ENCODE data around the gene ZAP70. TPM values are rescaled to one million over a fixed set of nuclear protein-coding genes. Genes with fewer than 3 reads are reported as not detected.

The ZAP70 gene
- polyA plus RNA-seq, 1 donor (not counting 4 experiments of a cell fraction or from before 2014, with no cell fraction given) = 1.6 TPM

DNA sequence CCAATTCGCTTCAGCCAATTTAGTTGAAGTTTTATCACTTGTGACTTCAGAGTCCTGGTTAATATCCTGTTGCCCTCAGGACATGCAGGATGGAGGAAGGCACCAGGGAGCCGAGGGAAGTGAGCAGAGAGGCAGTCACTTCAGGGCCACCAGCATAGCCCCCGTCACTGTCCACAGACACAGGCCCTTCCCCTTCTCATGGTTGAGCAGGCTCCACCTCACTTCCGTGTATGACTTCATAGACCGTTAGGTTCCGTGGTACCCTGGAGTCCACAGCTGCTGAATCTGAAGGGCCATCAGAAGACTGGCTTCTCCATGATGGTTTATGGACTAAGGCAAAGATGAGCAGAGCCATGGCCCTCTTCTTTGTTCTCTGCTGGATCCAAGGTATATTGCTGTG lies 43.9 kb upstream of the ZAP70 start, which contains the start of gene C2orf92:
Gene C2orf92 (plus strand): TSS at position 266 of the 400 bp plus-strand sequence. CDS start 76 bp downstream, at position 342.
- H3K27ac ChIP-seq (ENCODE audit: control insufficient read depth, insufficient read depth, low read length) = no peak within 1 kb of the TSS
- dilution Hi-C loops (cut with MboI; ENCODE audit: extremely low pct_ligation_motif_present, low sequenced_read_pairs) = no loop called here
- FAIRE-seq (no peak), DNase-seq (ENCODE audit: low read depth, low spot score) (no peak)
- no peak within 1 kb of the TSS for H3K4me3 ChIP-seq (ENCODE audit: control insufficient read depth in 2 of 3, extremely low read depth in 1 of 3, insufficient read depth in 2 of 3, low read depth in 1 of 3, low read length in 3 of 3)
- no peak within 1 kb of the TSS for H2AFZ ChIP-seq (ENCODE audit: control insufficient read depth, low read length)
- H3K9me1 ChIP-seq (ENCODE audit: control insufficient read depth, extremely low read depth, insufficient read depth, low read length) = no peaks in the 10 kb centered on the region
- TF ChIP-seq, protein P1, sequence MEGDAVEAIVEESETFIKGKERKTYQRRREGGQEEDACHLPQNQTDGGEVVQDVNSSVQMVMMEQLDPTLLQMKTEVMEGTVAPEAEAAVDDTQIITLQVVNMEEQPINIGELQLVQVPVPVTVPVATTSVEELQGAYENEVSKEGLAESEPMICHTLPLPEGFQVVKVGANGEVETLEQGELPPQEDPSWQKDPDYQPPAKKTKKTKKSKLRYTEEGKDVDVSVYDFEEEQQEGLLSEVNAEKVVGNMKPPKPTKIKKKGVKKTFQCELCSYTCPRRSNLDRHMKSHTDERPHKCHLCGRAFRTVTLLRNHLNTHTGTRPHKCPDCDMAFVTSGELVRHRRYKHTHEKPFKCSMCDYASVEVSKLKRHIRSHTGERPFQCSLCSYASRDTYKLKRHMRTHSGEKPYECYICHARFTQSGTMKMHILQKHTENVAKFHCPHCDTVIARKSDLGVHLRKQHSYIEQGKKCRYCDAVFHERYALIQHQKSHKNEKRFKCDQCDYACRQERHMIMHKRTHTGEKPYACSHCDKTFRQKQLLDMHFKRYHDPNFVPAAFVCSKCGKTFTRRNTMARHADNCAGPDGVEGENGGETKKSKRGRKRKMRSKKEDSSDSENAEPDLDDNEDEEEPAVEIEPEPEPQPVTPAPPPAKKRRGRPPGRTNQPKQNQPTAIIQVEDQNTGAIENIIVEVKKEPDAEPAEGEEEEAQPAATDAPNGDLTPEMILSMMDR (optimal IDR thresholded peaks at IDR 0.05 in 1 of 3, IDR thresholded peaks at IDR 0.05 in 1 of 3, conservative IDR thresholded peaks at IDR 0.05 in 1 of 3; ENCODE audit: extremely low read depth in 1 of 3, insufficient read depth in 2 of 3, low read length in 3 of 3) = no peak
- no peak for TF ChIP-seq EZH2 (IDR thresholded peaks at IDR 0.05; ENCODE audit: low read length)
- H3K4me1 ChIP-seq (ENCODE audit: control insufficient read depth, extremely low read depth, insufficient read depth, low read length) = no peaks in the 10 kb centered on the region
- no peaks in the 10 kb centered on the region for H4K20me1 ChIP-seq (ENCODE audit: control insufficient read depth, extremely low read depth, insufficient read depth, low read length)
- H3K4me2 ChIP-seq (ENCODE audit: control insufficient read depth, extremely low read depth, insufficient read depth, low read depth, low read length) = no peak within 1 kb of the TSS
- no peak within 1 kb of the TSS for H3K9ac ChIP-seq (ENCODE audit: control insufficient read depth, extremely low read depth, insufficient read depth, low read length)
- H3K27me3 ChIP-seq (ENCODE audit: control insufficient read depth, extremely low read depth, insufficient read depth, low read length) = no peaks in the 10 kb centered on the region
- H3K9me3 ChIP-seq (ENCODE audit: control insufficient read depth, low read depth, low read length) = no peaks in the 10 kb centered on the region
- H3K36me3 ChIP-seq (ENCODE audit: control insufficient read depth in 2 of 2, extremely low read depth in 1 of 2, insufficient read depth in 2 of 2, low read length in 2 of 2) = no peaks in the 10 kb centered on the region
- H3K79me2 ChIP-seq (ENCODE audit: control insufficient read depth, insufficient read depth, low read length) = no peaks in the 10 kb centered on the region

- DNase-seq (ENCODE audit: low read depth, low spot score) (no peak), FAIRE-seq (no peak)
- Histone ChIP-seq H3K4me2 (ENCODE audit: control insufficient read depth, extremely low read depth, insufficient read depth, low read depth, low read length) (no peak overlapping the region), H3K79me2 (ENCODE audit: control insufficient read depth, insufficient read depth, low read length) (no peaks in the 10 kb centered on the region), H3K4me3 (ENCODE audit: control insufficient read depth in 2 of 3, extremely low read depth in 1 of 3, insufficient read depth in 2 of 3, low read depth in 1 of 3, low read length in 3 of 3) (no peak overlapping the region), H3K4me1 (ENCODE audit: control insufficient read depth, extremely low read depth, insufficient read depth, low read length) (no peaks in the 10 kb centered on the region), H3K27ac (ENCODE audit: control insufficient read depth, insufficient read depth, low read length) (no peak overlapping the region), H3K9ac (ENCODE audit: control insufficient read depth, extremely low read depth, insufficient read depth, low read length) (no peak overlapping the region), H3K9me3 (ENCODE audit: control insufficient read depth, low read depth, low read length) (no peaks in the 10 kb centered on the region), H2AFZ (ENCODE audit: control insufficient read depth, low read length) (no peak overlapping the region), H3K36me3 (ENCODE audit: control insufficient read depth in 2 of 2, extremely low read depth in 1 of 2, insufficient read depth in 2 of 2, low read length in 2 of 2) (no peaks in the 10 kb centered on the region), H3K9me1 (ENCODE audit: control insufficient read depth, extremely low read depth, insufficient read depth, low read length) (no peaks in the 10 kb centered on the region), H4K20me1 (ENCODE audit: control insufficient read depth, extremely low read depth, insufficient read depth, low read length) (no peaks in the 10 kb centered on the region), H3K27me3 (ENCODE audit: control insufficient read depth, extremely low read depth, insufficient read depth, low read length) (no peaks in the 10 kb centered on the region)
- dilution Hi-C loops (cut with MboI; ENCODE audit: extremely low pct_ligation_motif_present, low sequenced_read_pairs) = no loop called here
- TF ChIP-seq EZH2 (IDR thresholded peaks at IDR 0.05; ENCODE audit: low read length) = no peak
- TF ChIP-seq, protein P1 (optimal IDR thresholded peaks at IDR 0.05 in 1 of 3, IDR thresholded peaks at IDR 0.05 in 1 of 3, conservative IDR thresholded peaks at IDR 0.05 in 1 of 3; ENCODE audit: extremely low read depth in 1 of 3, insufficient read depth in 2 of 3, low read length in 3 of 3) = no peak
These were observed 42.9 kb upstream of the ZAP70 start for GRCh38 chr2:97670471-97670870.

Data from keratinocyte (primary cell).